ENCODE data around the gene VPS37C. TPM values are rescaled to one million over a fixed set of nuclear protein-coding genes. Genes with fewer than 3 reads are reported as not detected.

The VPS37C gene
- total RNA-seq, 1 experiment from 2014 or later: 23.4 TPM

- no peak overlapping the region for H3K4me3 Mint-ChIP-seq
- ATAC-seq (no peak), DNase-seq (ENCODE audit: low spot score) (no peak)
- no peaks in the 10 kb centered on the region for H3K36me3 Mint-ChIP-seq
- TF ChIP-seq SP1 (CRISPR knock-in tag; conservative IDR thresholded peaks at IDR 0.05) (no peak), ETV6 (CRISPR knock-in tag; IDR thresholded peaks at IDR 0.05) (no peak), OVOL2 (CRISPR knock-in tag; IDR thresholded peaks at IDR 0.05; ENCODE audit: borderline replicate concordance) (no peak), E2F1 (CRISPR knock-in tag; IDR thresholded peaks at IDR 0.05) (no peak), ZNF232 (CRISPR knock-in tag; IDR thresholded peaks at IDR 0.05) (no peak), ARID4B (CRISPR knock-in tag; IDR thresholded peaks at IDR 0.05; ENCODE audit: borderline replicate concordance) (no peak), HMGXB4 (CRISPR knock-in tag; IDR thresholded peaks at IDR 0.05) (no peak), FOXK1 (CRISPR knock-in tag; IDR thresholded peaks at IDR 0.05) (no peak), ZNF263 (CRISPR knock-in tag; IDR thresholded peaks at IDR 0.05; ENCODE audit: low read depth) (no peak), MLX (CRISPR knock-in tag; IDR thresholded peaks at IDR 0.05) (no peak), PRRX2 (CRISPR knock-in tag; IDR thresholded peaks at IDR 0.05) (no peak), FOXJ3 (CRISPR knock-in tag; IDR thresholded peaks at IDR 0.05; ENCODE audit: borderline replicate concordance) (no peak), ZNF396 (CRISPR knock-in tag; IDR thresholded peaks at IDR 0.05; ENCODE audit: borderline replicate concordance) (no peak), STAT6 (CRISPR knock-in tag; conservative IDR thresholded peaks at IDR 0.05; ENCODE audit: low read depth) (no peak), NR1H2 (CRISPR knock-in tag; IDR thresholded peaks at IDR 0.05) (no peak), ATF1 (CRISPR knock-in tag; IDR thresholded peaks at IDR 0.05) (no peak)
- TF ChIP-seq, protein P1, sequence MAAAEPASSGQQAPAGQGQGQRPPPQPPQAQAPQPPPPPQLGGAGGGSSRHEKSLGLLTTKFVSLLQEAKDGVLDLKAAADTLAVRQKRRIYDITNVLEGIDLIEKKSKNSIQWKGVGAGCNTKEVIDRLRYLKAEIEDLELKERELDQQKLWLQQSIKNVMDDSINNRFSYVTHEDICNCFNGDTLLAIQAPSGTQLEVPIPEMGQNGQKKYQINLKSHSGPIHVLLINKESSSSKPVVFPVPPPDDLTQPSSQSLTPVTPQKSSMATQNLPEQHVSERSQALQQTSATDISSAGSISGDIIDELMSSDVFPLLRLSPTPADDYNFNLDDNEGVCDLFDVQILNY (CRISPR knock-in tag; IDR thresholded peaks at IDR 0.05): no peak
- H3K9me3 Mint-ChIP-seq: no peaks in the 10 kb centered on the region
- H3K27me3 Mint-ChIP-seq (ENCODE audit: low read depth): no peaks in the 10 kb centered on the region
- no peak overlapping the region for H3K27ac Mint-ChIP-seq
- CTCF ChIA-PET: interaction anchor here (0.9 to 1.4 kb wide), 3 partner anchors 9 to 150 kb away, joined by 3 to 5 read pairs (median 3); no protein-coding TSS in a partner anchor
- H3K4me1 Mint-ChIP-seq: no peaks in the 10 kb centered on the region
- POLR2A ChIA-PET: no interaction called here
These were observed 41.0 kb downstream of the VPS37C start for GRCh38 chr11:61120099-61120705.
